ENCODE measurements around the gene ITGB1.
"Not testable (repeated sequence)": the region's sequence is repeated elsewhere in the genome, so short reads cannot be mapped to it uniquely, and the experiment has no call there.

ITGB1 gene

GRCh38 chr10:32984003-32984600 lies 26.1 kb upstream of the ITGB1 start:
- no peak for TF ChIP-seq CTCF (IDR thresholded peaks at IDR 0.05)
- no peak for DNase-seq (ENCODE audit: low spot score)
- no peak overlapping the region for H3K27ac ChIP-seq
- no peak overlapping the region for H3K4me3 ChIP-seq

- DNase-seq (ENCODE audit: low spot score), result no peak
Measured at GRCh38 chr10:32982911-32983909, 25.2 kb upstream of the ITGB1 start.

GRCh38 chr10:32982293-32982709 lies 24.3 kb upstream of the ITGB1 start:
- TF ChIP-seq CTCF (IDR thresholded peaks at IDR 0.05), result no peak
- H3K4me3 ChIP-seq, result no peak overlapping the region
- peak overlapping the region; percentile 87 to 90 for H3K27ac ChIP-seq
- DNase-seq (ENCODE audit: low spot score), result no peak

More at GRCh38 chr10:32982911-32983909, 25.2 kb upstream of the ITGB1 start:
- Histone ChIP-seq H3K27ac (peak overlapping the region in 1 of 2 donors; percentile 38), H3K4me3 (no peak overlapping the region)
- no peak for TF ChIP-seq CTCF (IDR thresholded peaks at IDR 0.05)

GRCh38 chr10:32981760-32982159 lies 23.7 kb upstream of the ITGB1 start:
- DNase-seq (ENCODE audit: low spot score), result no peak
- Histone ChIP-seq H3K27ac (peak overlapping the region; percentile 87 to 90), H3K4me3 (no peak overlapping the region)
- no peak for TF ChIP-seq CTCF (IDR thresholded peaks at IDR 0.05)

GRCh38 chr10:32980558-32981468 lies 22.8 kb upstream of the ITGB1 start:
- no peak for TF ChIP-seq CTCF (IDR thresholded peaks at IDR 0.05)

GRCh38 chr10:32980242-32980557 lies 22.2 kb upstream of the ITGB1 start:
- DNase-seq (ENCODE audit: low spot score), result no peak
- TF ChIP-seq CTCF (IDR thresholded peaks at IDR 0.05), result no peak
- peak overlapping the region; percentile 87 to 90 for H3K27ac ChIP-seq
- peak overlapping the region; percentile 71 for H3K4me3 ChIP-seq

More at GRCh38 chr10:32980558-32981468, 22.8 kb upstream of the ITGB1 start:
- H3K27ac ChIP-seq, result peak overlapping the region; percentile 87 to 90
- DNase-seq (ENCODE audit: low spot score), result peak; percentile 97
- peak overlapping the region; percentile 71 for H3K4me3 ChIP-seq

GRCh38 chr10:32979719-32980118 lies 21.7 kb upstream of the ITGB1 start:
- DNase-seq (ENCODE audit: low spot score); H3K4me3 ChIP-seq; H3K27ac ChIP-seq: not testable (repeated sequence)
